Gastrocnemius medialis (tissue), 4 donors: ENCODE measurements around the gene ULBP2.
"Not testable (repeated sequence)": the region's sequence is repeated elsewhere in the genome, so short reads cannot be mapped to it uniquely, and the experiment has no call there.

Experiments
- POLR2A ChIP-seq, 2 donors: fragments of 450-650 bp; IDR thresholded peaks; one replicate each; pipeline ENCODE4 v1.6.1; 2017; ENCODE audit warnings: antibody characterized with exemption in 2 of 2, mild to moderate bottlenecking in 2 of 2, moderate library complexity in 2 of 2
- TF ChIP-seq, protein P1 (sequence below), 5 experiments: fragments of 450-650 bp in 3 of 5; fragments of 200-600 bp in 2 of 5; sonication (generic) in 2 of 5; IDR thresholded peaks in 4 of 5; conservative IDR thresholded peaks in 1 of 5; 1 replicate in 4 of 5; 2 replicates in 1 of 5; pipeline ENCODE4 v1.5.1; 2016 to 2019; ENCODE audit warnings: antibody characterized with exemption in 5 of 5, mild to moderate bottlenecking in 3 of 5, moderate library complexity in 3 of 5

DNA sequence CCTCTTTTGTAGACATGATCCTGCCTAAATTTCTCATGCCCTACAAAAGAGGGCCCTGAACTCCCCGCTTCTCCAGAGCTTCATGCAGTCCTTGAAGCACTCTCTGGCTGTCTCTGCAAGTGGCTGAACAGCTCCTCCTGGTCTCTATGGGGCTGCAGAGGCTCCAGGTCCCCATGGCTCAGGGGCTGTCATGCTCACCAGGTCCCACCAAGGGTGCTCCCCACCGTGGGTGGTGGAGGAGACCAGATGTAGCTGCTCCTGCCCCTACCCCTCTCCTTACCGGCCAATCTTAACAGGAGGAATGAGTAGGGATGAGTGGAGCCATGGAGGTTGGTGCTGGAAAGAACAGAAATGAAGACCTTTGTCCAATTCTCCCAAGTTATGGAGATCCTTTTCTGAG, 29.1 kb upstream of the ULBP2 start:
- not testable (repeated sequence) for TF ChIP-seq POLR2A (IDR thresholded peaks at IDR 0.05)
- TF ChIP-seq, protein P1, sequence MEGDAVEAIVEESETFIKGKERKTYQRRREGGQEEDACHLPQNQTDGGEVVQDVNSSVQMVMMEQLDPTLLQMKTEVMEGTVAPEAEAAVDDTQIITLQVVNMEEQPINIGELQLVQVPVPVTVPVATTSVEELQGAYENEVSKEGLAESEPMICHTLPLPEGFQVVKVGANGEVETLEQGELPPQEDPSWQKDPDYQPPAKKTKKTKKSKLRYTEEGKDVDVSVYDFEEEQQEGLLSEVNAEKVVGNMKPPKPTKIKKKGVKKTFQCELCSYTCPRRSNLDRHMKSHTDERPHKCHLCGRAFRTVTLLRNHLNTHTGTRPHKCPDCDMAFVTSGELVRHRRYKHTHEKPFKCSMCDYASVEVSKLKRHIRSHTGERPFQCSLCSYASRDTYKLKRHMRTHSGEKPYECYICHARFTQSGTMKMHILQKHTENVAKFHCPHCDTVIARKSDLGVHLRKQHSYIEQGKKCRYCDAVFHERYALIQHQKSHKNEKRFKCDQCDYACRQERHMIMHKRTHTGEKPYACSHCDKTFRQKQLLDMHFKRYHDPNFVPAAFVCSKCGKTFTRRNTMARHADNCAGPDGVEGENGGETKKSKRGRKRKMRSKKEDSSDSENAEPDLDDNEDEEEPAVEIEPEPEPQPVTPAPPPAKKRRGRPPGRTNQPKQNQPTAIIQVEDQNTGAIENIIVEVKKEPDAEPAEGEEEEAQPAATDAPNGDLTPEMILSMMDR (IDR thresholded peaks at IDR 0.05 in 4 of 5, conservative IDR thresholded peaks at IDR 0.05 in 1 of 5) = not testable (repeated sequence)
